Measurements from ENCODE around the gene NBPF3. TPM values are rescaled to one million over a fixed set of nuclear protein-coding genes. Genes with fewer than 3 reads are reported as not detected.

NBPF3 gene
- total RNA-seq (2014; rRNA removed; shearing (Covaris generic)), result 17.9 and 18.1 TPM in 2 replicates
- 2.7 and 3.7 TPM in 2 replicates for polyA plus RNA-seq (2016; fragmentation: Nextera tagmentation; extraction: Ambion mirVana)
- long read RNA-seq, partial matches to known transcripts, result 0 of 2 reads
- long read RNA-seq, other reads (novel, unspliced or antisense), result 2 of 2 reads

GRCh38 chr1:21439721-21440629 lies at the start of gene NBPF3:
Gene NBPF3, plus strand, starts transcription at chr1:21440137. Its CDS starts 4,950 bp downstream, at chr1:21445087.
- Histone ChIP-seq H3K36me3 (ENCODE audit: insufficient read depth) (no peaks in the 10 kb centered on the region), H3K79me2 (replicated peaks; ENCODE audit: insufficient read depth) (peaks cover 14% of the 10 kb centered on the region; the same call in 1 of the 2 replicates), H3K4me3 (peak within 1 kb of the TSS; percentile 74), H3K4me2 (peak within 1 kb of the TSS; percentile 90), H2AFZ (peak within 1 kb of the TSS; percentile 33; the same call in 1 of the 2 replicates), H3F3A (replicated peaks; ENCODE audit: low read depth) (peaks cover 5% of the 10 kb centered on the region), H3K27me3 (ENCODE audit: insufficient read depth) (peaks cover 55% of the 10 kb centered on the region), H3K9me2 (ENCODE audit: insufficient read depth) (no peaks in the 10 kb centered on the region), H3K4me1 (ENCODE audit: insufficient read depth) (peaks cover 5% of the 10 kb centered on the region), H4K20me1 (replicated peaks; ENCODE audit: insufficient read depth) (no peaks in the 10 kb centered on the region; the same call in 1 of the 2 replicates), H3K27ac (ENCODE audit: low read depth) (no peak within 1 kb of the TSS)
- Mint-ChIP-seq H3K9me3 (no peaks in the 10 kb centered on the region), H3K27ac (peak within 1 kb of the TSS; percentile 93), H3K36me3 (ENCODE audit: low read depth) (no peaks in the 10 kb centered on the region; the same call in 2 of the 3 replicates), H3K4me1 (peaks cover 11% of the 10 kb centered on the region), H3K4me3 (peak within 1 kb of the TSS; percentile 91), H3K27me3 (ENCODE audit: insufficient read depth, low read depth, poor library complexity) (peaks cover 40% of the 10 kb centered on the region)
- TF ChIP-seq EZH2phosphoT487 (IDR thresholded peaks at IDR 0.05; ENCODE audit: unreplicated experiment) (no peak), JUNB (IDR thresholded peaks at IDR 0.05; ENCODE audit: unreplicated experiment) (no peak), ZNF331 (CRISPR knock-in tag; IDR thresholded peaks at IDR 0.05; ENCODE audit: low read depth) (no peak), POLR2AphosphoS5 (IDR thresholded peaks at IDR 0.05; ENCODE audit: low read depth) (peak; percentile 91), ZNF462 (CRISPR knock-in tag; IDR thresholded peaks at IDR 0.05) (no peak), ETS1 (IDR thresholded peaks at IDR 0.05) (0 out of 2 replicates have a peak, but pooled peaks have one; percentile 15)
- TF ChIP-seq, protein P1, sequence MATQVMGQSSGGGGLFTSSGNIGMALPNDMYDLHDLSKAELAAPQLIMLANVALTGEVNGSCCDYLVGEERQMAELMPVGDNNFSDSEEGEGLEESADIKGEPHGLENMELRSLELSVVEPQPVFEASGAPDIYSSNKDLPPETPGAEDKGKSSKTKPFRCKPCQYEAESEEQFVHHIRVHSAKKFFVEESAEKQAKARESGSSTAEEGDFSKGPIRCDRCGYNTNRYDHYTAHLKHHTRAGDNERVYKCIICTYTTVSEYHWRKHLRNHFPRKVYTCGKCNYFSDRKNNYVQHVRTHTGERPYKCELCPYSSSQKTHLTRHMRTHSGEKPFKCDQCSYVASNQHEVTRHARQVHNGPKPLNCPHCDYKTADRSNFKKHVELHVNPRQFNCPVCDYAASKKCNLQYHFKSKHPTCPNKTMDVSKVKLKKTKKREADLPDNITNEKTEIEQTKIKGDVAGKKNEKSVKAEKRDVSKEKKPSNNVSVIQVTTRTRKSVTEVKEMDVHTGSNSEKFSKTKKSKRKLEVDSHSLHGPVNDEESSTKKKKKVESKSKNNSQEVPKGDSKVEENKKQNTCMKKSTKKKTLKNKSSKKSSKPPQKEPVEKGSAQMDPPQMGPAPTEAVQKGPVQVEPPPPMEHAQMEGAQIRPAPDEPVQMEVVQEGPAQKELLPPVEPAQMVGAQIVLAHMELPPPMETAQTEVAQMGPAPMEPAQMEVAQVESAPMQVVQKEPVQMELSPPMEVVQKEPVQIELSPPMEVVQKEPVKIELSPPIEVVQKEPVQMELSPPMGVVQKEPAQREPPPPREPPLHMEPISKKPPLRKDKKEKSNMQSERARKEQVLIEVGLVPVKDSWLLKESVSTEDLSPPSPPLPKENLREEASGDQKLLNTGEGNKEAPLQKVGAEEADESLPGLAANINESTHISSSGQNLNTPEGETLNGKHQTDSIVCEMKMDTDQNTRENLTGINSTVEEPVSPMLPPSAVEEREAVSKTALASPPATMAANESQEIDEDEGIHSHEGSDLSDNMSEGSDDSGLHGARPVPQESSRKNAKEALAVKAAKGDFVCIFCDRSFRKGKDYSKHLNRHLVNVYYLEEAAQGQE (IDR thresholded peaks at IDR 0.05; ENCODE audit: unreplicated experiment), result no peak
- TF ChIP-seq, protein P2, sequence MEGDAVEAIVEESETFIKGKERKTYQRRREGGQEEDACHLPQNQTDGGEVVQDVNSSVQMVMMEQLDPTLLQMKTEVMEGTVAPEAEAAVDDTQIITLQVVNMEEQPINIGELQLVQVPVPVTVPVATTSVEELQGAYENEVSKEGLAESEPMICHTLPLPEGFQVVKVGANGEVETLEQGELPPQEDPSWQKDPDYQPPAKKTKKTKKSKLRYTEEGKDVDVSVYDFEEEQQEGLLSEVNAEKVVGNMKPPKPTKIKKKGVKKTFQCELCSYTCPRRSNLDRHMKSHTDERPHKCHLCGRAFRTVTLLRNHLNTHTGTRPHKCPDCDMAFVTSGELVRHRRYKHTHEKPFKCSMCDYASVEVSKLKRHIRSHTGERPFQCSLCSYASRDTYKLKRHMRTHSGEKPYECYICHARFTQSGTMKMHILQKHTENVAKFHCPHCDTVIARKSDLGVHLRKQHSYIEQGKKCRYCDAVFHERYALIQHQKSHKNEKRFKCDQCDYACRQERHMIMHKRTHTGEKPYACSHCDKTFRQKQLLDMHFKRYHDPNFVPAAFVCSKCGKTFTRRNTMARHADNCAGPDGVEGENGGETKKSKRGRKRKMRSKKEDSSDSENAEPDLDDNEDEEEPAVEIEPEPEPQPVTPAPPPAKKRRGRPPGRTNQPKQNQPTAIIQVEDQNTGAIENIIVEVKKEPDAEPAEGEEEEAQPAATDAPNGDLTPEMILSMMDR (conservative IDR thresholded peaks at IDR 0.05; ENCODE audit: low read depth in 2 of 2), result no peak
- ATAC-seq (peak; percentile 82), DNase-seq (ENCODE audit: low spot score) (peak; percentile 96)
